PC-3 (cell line): Measurements from ENCODE around the gene CALR.

Experiments used
- CTCF ChIP-seq: fragments of 300-600 bp; sonication (generic); conservative IDR thresholded peaks from 2 replicates; pipeline ENCODE4 v1.5.1; 2017; ENCODE audit warnings: antibody characterized with exemption, low read depth, mild to moderate bottlenecking, low read length
- EZH2 ChIP-seq: fragments of 300-600 bp; sonication (generic); IDR thresholded peaks from one replicate; pipeline ENCODE4 v1.6.1; 2017; ENCODE audit warnings: antibody characterized with exemption, mild to moderate bottlenecking, low read length; ENCODE audit not compliant: unreplicated experiment

- TF ChIP-seq CTCF (peak; percentile 3; the same call in 1 of the 2 replicates), EZH2 (no peak)
Observed at GRCh38 chr19:12930002-12930645, 8.3 kb upstream of the CALR start.
